Measurements from ENCODE around the gene RBM33. TPM values are rescaled to one million over a fixed set of nuclear protein-coding genes. Genes with fewer than 3 reads are reported as not detected.

The RBM33 gene
- total and polyA plus RNA-seq, 10 of the 15 experiments (the other 5 are each of a cell fraction or from before 2014, with no cell fraction given) = 4.7 to 67.2 (median 24.3) TPM

GRCh38 chr7:155746188-155746587, 101.7 kb downstream of the RBM33 start (continued):
- no peak for TF ChIP-seq CBX5 (IDR thresholded peaks at IDR 0.05; ENCODE audit: low read depth)
- no peak for TF ChIP-seq IKZF2 (IDR thresholded peaks at IDR 0.05)
- TF ChIP-seq PAX8 (IDR thresholded peaks at IDR 0.05) = no peak
- no peak for TF ChIP-seq PAX5 (IDR thresholded peaks at IDR 0.05; ENCODE audit: borderline replicate concordance, low read depth, low read length)
- TF ChIP-seq, protein P1, sequence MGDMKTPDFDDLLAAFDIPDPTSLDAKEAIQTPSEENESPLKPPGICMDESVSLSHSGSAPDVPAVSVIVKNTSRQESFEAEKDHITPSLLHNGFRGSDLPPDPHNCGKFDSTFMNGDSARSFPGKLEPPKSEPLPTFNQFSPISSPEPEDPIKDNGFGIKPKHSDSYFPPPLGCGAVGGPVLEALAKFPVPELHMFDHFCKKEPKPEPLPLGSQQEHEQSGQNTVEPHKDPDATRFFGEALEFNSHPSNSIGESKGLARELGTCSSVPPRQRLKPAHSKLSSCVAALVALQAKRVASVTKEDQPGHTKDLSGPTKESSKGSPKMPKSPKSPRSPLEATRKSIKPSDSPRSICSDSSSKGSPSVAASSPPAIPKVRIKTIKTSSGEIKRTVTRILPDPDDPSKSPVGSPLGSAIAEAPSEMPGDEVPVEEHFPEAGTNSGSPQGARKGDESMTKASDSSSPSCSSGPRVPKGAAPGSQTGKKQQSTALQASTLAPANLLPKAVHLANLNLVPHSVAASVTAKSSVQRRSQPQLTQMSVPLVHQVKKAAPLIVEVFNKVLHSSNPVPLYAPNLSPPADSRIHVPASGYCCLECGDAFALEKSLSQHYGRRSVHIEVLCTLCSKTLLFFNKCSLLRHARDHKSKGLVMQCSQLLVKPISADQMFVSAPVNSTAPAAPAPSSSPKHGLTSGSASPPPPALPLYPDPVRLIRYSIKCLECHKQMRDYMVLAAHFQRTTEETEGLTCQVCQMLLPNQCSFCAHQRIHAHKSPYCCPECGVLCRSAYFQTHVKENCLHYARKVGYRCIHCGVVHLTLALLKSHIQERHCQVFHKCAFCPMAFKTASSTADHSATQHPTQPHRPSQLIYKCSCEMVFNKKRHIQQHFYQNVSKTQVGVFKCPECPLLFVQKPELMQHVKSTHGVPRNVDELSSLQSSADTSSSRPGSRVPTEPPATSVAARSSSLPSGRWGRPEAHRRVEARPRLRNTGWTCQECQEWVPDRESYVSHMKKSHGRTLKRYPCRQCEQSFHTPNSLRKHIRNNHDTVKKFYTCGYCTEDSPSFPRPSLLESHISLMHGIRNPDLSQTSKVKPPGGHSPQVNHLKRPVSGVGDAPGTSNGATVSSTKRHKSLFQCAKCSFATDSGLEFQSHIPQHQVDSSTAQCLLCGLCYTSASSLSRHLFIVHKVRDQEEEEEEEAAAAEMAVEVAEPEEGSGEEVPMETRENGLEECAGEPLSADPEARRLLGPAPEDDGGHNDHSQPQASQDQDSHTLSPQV (IDR thresholded peaks at IDR 0.05) = no peak
- TF ChIP-seq ZNF217 (IDR thresholded peaks at IDR 0.05) = no peak
- peak; percentile 41; the same call in 1 of the 2 replicates for TF ChIP-seq CREB1 (IDR thresholded peaks at IDR 0.05; ENCODE audit: low read depth)
- peak; percentile 86 for TF ChIP-seq JUNB (IDR thresholded peaks at IDR 0.05)
- TF ChIP-seq HCFC1 (IDR thresholded peaks at IDR 0.05; ENCODE audit: low read length) = no peak
- no peak for TF ChIP-seq ZSCAN29 (IDR thresholded peaks at IDR 0.05)
- TF ChIP-seq ASH2L (IDR thresholded peaks at IDR 0.05; ENCODE audit: borderline replicate concordance, low read depth) = no peak
- TF ChIP-seq POLR2AphosphoS2 (IDR thresholded peaks at IDR 0.05; ENCODE audit: low read depth, low read length) = no peak
- no peak for TF ChIP-seq CUX1 (IDR thresholded peaks at IDR 0.05; ENCODE audit: insufficient replicate concordance, low read depth, low read length)
- TF ChIP-seq, protein P2, sequence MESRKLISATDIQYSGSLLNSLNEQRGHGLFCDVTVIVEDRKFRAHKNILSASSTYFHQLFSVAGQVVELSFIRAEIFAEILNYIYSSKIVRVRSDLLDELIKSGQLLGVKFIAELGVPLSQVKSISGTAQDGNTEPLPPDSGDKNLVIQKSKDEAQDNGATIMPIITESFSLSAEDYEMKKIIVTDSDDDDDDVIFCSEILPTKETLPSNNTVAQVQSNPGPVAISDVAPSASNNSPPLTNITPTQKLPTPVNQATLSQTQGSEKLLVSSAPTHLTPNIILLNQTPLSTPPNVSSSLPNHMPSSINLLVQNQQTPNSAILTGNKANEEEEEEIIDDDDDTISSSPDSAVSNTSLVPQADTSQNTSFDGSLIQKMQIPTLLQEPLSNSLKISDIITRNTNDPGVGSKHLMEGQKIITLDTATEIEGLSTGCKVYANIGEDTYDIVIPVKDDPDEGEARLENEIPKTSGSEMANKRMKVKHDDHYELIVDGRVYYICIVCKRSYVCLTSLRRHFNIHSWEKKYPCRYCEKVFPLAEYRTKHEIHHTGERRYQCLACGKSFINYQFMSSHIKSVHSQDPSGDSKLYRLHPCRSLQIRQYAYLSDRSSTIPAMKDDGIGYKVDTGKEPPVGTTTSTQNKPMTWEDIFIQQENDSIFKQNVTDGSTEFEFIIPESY (IDR thresholded peaks at IDR 0.05) = no peak
- peak; percentile 85 for TF ChIP-seq TCF12 (IDR thresholded peaks at IDR 0.05; ENCODE audit: low read depth, low read length)
- no peak for TF ChIP-seq KAT2A (conservative IDR thresholded peaks at IDR 0.05; ENCODE audit: control insufficient read depth, low read depth, low read length)
- TF ChIP-seq RAD51 (IDR thresholded peaks at IDR 0.05) = no peak
- no peak for TF ChIP-seq CHD2 (IDR thresholded peaks at IDR 0.05; ENCODE audit: borderline replicate concordance, low read depth, low read length)
- TF ChIP-seq, protein P3, sequence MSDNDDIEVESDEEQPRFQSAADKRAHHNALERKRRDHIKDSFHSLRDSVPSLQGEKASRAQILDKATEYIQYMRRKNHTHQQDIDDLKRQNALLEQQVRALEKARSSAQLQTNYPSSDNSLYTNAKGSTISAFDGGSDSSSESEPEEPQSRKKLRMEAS (IDR thresholded peaks at IDR 0.05; ENCODE audit: low read depth, low read length) = no peak
- no peak for TF ChIP-seq POU2F2 (IDR thresholded peaks at IDR 0.05; ENCODE audit: borderline replicate concordance, low read depth, low read length)
- TF ChIP-seq ETV6 (conservative IDR thresholded peaks at IDR 0.05 in 1 of 2, IDR thresholded peaks at IDR 0.05 in 1 of 2; ENCODE audit: borderline replicate concordance in 1 of 2, low read depth in 1 of 2) = no peak
